ENCODE results near the gene STK32B.
"Not testable (repeated sequence)": the region's sequence is repeated elsewhere in the genome, so short reads cannot be mapped to it uniquely, and the experiment has no call there.

The STK32B gene

DNA sequence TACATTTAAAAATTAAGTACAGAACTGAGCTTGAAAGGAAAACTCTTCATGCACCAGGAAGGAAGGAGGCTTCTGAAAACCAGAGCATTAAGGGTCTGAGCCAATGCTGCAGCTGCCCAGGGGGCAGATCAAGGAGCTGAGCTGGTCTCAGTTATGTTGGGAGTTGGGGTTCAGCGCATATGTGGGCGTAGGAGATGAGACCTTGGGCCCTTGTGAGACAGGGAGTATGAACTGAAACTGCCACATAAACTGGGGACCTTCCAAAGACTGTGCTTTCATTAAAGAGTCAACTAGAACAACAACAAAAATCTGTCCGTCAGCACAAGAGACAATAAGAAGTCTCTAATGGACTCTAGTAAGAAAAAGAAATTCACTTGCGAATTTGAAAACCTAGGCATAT, 226.9 kb downstream of the STK32B start:
- no peak for DNase-seq

DNA sequence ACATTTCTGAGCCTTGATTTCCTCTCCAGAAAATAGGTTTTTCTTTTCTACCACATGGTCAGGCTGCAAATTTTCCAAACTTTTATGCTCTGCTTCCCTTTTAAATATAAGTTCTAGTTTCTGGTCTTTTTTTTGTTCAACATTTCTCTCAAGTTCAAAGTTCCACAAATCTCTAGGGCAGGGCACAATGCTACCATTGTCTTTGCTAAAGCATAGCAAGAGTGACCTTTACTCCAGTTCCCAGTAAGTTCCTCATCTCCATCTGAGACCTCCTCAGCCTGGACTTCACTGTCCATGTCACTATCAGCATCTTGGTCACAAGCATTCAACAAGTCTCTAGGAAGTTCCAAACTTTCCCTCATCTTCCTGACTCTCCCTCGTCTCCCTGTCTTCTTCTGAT, 228.8 kb downstream of the STK32B start:
- DNase-seq = not testable (repeated sequence)

DNA sequence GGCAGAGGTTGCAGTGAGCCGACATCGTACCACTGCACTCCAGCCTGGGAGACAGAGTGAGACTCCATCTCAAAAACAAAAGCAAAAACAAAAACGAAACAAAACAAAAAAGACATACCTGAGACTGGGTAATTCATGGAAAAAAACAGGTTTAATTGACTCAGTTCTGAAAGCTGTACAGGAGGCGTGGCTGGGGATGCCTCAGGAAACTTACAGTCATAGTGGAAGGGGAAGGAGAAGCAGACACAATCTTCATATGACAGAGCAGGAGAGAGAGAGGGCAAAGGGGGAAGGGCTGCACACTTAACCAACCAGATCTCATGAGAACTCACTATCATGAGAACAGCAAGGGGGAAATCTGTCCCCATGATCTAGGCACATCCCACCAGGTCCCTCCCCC, 229.5 kb downstream of the STK32B start:
- no peak for DNase-seq

DNA sequence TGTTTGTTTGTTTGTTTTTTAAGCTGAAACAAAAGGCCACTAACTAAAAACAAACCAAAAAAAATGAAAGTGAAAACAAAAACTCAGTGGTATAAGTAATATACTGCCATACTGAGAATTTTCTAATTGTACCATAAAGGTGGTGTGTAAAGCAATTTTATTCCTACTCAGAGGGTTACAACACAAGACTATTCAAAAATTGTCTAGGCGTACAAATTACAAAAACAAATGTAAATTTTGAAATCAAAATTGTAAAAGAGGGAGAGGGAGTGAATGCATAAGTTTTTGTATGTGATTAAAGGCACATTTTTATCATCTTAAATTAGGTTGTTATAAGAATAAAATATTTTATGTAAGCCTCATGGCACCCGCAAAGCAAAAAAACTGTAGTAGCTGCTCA, 232.6 kb downstream of the STK32B start:
- no peak for DNase-seq

DNA sequence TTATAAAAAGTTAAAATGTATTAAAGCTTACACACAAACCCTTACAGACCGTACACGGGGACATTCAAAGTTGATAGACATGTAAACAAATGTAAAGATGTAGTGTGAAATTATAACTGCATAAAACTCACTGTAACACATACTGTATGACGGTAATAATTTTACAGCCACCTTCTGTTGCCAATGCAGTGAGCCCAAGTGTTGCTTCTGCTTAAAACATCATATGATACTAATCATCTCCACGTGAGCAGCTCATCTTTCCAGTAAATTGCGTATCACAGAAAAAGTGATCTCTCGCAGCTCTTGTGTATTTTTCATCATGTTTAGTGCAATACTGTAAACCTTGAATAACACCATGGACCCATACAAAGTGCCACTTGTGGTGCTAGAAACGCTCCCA, 233.2 kb downstream of the STK32B start:
- DNase-seq = no peak

DNA sequence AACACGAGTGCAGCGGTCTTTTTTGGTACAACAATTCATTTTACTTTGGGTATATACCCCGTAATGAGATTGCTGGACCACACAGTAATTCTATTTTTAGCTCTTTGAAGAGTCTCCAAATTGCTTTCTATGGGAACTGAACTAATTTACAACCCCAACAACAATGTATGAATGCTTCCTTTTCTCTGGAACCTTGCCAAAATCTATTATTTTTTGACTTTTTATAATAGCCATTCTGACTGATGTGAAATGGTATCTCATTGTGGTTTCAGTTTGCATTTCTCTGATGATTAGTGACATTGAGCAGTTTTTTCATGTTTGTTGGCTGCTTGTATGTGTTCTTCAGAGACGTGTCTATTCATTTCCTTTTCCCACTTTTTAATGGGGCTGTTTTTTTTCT, 240.8 kb downstream of the STK32B start:
- no peak for DNase-seq

DNA sequence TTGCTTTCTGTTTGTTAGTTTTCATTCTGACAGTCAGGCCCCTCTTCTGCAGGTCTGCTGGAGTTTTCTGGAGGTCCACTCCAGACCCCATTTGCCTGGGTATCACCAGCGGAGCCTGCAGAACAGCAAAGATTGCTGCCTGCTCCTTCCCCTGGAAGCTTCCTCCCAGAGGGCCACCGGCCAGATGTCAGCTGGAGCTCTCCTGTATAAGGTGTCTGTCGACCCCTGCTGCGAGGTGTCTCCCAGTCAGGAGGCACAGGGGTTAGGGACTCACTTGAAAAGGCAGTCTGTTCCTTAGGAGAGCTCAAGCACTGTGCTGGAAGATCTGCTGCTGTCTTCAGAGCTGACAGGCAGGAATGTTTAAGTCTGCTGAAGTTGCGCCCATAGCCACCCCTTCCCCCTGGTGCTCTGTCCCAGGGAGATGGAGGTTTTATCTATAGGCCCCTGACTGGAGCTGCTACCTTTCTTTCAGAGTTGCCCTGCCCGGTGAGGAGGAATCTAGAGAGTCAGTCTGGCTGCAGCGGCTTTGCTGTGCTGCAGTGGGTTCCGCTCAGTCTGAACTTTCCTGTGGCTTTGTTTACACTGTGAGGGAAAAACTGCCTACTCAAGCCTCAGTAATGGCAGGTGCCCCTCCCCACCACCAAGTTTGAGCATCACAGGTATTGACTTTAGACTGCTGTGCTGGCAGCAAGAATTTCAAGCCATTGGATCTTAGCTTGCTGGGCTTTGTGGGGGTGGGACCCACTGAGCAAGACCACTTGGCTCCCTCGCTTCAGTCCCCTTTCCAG, 246.9 kb downstream of the STK32B start:
- not testable (repeated sequence) for DNase-seq

DNA sequence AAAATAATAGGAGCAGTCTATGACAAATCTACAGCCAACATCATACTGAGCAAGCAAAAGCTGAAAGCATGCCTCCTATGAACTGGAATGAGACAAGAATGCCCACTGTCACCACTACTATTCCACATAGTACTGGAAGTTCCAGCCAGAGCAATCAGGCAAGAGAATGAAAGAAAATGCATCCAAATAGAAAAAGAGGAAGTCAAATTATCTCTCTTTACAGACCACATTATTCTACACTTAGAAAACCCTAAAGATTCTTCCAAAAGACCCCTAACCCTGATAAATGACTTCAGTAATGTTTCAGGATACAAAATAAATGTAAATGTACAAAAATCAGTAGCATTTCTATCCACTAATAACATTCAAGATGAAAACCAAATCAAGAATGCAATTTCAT, 249.0 kb downstream of the STK32B start:
- DNase-seq = no peak

DNA sequence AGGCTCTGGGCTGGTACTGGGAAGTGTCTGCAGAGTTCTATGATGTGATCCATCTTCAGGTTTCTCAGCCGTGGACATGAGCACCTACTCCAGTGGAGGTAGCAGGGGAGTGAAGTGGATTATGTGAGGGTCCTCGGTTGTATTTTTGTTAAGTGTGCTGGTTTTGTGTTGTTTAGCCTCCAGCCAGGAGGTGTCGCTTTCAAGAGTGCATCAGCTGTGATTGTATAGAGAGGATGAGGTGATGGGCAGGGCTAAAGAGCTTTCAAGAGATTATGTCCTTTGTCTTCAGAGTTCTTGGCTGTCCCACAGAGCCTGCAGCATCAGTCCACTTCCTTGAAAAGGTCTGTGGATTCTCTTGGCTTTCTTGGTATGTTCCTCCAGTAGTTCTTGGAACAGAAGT, 256.6 kb downstream of the STK32B start:
- no peak for DNase-seq

DNA sequence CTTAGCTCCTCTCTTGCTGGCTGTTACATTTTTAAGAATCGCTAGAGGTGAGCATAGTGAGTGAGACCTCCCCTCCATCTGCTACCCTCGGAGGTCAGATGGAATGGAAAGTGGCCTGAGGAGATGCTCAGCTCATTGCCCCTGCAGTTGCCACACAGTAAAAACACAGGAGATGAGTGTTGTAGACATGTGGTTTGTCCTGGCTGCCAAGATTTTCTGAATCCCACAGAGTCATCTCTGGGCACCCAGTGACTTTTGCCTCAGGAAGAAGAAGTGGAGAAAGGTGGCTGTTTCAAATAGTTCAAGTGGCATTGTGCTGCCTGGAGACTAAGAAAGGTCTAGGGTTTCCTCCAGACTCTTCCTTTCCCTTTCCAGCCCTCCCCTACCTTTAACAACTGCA, 271.0 kb downstream of the STK32B start:
- DNase-seq = no peak

DNA sequence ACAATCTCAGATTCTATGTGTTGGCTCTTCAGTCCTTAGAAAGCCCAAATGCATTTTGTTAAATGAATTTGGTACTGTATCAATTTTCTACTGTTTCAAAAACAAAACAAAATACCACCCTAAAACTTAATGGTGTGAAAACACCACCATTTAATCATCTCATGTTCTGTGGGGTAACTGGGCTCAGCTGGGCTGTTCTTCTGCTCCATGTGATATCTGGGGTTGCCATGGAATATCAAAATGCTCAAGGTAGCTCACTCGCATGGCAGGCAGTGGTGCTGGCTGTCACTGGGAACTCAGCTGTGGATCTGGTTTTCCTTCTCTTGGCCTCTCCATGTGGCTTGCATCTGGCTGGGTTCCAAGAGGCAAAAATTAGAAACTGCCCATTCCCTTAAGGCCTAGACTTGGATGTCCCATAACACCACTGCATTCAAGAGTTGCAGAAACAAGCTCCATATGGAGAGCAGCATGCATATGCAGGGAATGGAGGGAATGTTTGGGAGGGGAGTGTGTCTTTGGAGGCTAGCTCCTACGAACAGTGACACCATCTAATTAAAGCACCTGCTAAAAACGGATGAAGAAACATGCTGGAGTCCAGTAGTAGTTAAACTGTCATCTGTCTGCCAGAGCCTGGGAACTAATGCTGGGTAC, 279.2 kb downstream of the STK32B start:
- DNase-seq = no peak

DNA sequence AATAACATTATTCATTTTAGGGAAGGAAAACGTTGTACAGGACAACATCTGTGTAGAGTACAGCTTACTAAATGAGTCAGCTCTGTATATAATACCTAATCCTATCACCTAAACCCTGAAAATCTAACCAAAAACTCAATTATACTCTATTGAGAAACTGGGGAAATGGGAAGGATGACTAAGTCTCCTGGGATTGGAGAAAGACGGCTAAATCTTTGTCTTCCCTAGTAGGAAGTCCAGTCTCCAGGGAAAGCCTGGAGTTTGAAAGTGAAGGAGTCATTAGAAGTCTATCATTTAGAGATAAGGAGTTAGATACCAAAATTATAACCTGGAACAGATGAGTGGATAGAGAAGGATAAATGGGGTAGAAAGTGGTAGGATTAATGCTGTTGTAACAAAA, 286.5 kb downstream of the STK32B start:
- DNase-seq = no peak

DNA sequence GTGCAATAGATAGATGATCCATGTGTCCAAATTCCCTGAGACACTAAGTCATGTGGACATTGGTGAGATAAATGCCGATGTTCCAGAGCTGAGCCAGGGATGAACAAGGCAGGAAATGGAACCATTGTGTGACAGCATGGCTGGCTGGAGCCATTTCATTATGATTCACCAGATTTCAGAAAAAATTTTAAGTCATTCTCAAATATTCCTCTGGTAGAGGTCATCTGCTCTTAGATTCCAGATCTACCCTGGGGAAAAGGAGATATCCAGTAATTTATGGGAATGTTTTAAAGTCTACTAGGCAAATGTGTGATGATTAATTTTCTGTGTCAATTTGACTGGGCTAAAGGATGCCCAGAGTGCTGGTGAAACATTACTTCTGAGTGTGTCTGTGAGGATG, 287.3 kb downstream of the STK32B start:
- DNase-seq = no peak

DNA sequence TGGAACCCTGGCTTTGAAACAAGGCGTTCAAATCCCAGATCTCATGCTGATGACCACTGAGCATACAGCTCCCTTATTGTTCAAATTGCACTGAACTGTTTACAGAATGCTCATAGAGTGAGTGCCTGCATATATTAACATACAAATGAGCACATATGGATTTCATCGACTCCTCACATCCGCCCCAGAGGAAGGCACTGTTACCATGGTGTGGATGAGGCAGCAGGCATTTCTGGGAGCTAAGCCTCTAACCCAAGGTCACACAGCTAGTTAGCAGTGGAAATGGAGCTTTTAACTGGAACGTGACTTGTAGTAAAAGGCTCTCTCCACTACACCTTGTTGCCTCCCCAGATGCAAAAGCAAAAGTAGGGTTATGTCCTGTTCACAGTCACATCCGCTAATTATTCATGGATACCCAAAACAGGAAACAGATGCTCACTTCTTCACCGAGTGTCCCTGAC, 289.7 kb downstream of the STK32B start:
- no peak for DNase-seq

DNA sequence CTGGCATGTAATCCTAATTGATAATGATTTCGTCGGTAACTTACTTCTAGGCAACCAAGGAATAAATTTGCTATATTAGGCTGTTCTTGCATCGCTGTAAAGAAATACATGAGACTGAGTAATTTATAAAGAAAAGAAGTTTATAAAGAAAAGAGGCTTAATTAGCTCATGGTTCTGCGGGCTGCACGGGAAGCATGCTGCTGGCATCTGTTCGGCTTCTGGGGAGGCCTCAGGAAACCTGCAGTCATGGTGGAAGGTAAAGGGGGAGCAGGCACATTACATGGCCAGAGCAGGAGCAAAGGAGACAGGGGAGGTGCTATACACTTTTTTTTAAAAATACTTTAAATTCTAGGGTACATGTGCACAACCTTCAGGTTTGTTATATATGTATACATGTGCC, 290.2 kb downstream of the STK32B start:
- no peak for DNase-seq

DNA sequence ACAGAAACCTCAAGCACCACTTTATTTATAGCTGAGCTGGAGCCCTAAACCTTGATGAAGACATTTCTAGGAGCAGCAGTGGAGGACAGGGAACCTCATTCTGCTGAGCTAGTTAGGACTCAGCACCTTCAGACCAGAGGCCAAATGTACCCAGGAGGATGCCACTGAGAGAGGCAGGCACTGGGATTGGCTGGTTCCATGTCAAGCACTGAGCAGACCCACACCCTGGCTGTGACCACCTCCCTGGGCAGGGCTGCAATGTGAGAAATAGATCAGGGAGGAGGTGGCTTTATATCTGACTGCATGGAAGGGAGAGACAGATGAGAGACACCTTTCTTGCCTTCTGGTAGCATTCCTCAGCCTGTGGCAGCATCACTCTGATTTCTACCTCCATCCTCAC, 304.6 kb downstream of the STK32B start:
- no peak for DNase-seq

DNA sequence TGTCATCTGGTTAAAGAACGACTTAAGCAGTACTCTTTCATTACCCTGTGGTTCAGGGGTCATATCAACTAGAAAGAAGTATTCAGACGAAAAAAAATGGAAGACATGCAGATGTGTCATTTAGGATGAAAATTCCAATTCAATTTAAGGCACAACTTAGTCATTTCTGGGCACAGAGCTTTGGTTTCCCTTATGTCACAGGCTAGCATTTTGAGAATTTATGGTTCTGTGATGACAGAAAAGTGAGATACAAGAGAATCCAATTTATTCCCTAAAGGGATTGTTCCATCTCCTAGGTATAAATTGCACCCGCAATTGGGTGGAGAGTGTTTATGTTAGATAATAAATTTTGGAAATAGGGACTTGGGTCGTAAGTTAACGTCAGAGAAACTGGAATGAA, 306.6 kb downstream of the STK32B start:
- DNase-seq = no peak

DNA sequence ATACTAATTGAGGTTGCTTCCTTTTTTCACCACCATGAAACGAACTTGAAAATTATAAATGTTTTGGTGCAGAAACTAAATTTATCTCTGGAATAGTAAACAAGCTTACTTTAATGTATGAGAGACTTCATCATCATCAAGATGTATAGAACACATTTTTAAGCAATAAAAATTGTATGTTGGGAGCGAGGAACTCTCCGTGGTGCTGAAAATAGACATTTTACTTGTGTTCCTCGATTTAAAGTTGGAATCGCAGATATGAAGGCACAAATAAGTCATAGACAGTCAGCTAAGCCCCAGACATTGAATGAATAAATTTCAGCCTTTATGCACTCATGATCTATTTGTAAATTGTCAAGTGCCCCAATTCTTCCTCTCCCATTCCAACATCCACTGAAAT, 310.7 kb downstream of the STK32B start:
- DNase-seq = no peak

DNA sequence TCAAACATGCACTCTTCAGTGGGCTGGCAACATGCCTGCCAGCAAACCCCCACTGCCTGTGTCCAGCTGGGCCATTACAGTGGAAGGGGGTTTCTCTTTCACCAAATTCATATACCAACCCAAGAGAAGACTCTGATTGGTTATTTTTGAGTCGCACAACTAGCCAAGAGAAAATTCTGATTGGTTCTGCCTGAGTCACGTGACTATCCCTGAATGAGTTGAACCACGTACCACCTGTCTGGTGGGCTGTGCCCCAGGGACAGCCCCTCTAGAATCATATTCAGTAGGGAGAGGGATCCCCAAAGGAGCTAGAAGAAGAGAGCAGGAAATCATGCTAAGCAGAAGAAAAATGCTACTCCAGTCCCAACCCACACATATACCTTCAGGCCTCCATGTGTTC, 313.1 kb downstream of the STK32B start:
- no peak for DNase-seq

DNA sequence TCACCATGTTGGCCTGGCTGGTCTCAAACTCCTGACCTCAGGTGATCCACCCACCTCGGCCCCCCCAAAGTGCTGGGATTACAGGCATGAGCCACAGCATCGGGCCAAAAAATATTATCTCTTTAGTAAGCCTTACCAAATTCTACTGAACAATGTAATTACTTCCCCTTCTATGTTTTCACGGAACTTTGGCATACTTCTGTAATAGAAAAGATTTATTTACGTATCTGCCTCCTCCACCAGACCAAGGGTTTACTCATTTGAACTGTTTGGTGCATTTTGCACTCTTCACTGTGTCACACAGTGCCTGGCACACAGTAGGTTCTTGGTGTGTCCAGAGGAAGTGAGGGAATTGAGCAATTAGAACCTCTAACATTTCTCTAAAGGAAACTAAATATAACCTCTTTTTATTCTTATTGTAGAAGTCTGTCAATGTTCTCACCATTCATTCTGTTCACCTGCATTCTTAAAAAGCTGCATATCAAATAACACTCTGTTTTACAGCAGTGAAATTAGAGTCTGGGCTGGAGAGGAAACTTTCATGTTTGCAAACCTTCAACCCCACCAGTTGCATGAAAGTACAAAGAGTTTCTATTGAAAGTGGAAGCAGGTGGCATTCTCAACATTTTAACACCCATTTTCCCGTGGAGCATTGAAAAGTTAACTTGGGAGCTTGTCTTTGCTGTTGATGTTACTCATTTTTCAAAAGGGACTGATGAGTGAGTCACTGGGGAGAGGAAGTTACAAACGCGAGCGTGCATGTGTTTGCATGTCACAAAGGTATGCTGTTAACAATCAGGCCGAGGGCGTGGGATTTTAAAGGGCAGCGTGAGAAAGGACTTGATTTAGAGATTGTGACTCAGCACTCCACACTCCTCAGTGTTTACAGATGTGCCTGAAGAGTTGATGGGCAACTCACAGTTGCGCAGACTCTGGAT, 314.1 kb downstream of the STK32B start:
- no peak for DNase-seq

DNA sequence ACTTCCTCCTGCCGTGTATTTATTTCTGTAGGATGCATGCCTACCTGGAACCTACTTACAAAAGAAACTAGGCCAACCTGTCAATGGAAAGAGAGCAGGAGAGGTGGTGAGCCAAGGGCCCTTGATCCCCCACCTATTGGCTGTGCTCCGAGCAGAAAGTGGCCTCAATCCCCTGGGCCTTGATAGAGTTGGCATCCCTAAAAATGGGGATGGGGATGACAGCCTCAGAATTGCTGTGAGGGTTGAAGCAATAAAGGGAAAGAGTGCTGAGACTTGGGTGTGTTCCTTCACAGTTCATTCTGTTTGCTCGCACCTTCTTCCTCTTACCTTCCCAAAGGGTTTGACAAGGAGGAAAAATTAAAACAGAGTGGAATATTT, 314.7 kb downstream of the STK32B start:
- no peak for DNase-seq

DNA sequence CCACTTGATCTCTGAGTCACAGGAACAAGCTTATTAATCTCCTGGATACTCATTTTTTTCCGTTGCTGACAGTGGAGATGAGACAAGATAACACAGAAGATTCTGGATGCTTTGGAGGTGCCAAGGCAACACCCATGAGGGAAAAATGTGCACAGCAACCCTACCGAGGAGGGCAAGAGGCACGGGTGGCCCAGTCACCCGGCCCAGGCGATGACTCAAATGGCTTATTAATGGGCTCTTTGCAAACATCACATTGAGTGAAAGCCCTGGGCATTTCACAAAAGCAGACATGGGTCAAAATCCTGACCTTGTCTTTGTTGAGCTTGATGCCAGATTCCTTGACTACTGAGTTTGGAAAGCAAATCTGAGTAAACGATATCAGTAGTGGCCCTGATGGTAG, 315.1 kb downstream of the STK32B start:
- no peak for DNase-seq

DNA sequence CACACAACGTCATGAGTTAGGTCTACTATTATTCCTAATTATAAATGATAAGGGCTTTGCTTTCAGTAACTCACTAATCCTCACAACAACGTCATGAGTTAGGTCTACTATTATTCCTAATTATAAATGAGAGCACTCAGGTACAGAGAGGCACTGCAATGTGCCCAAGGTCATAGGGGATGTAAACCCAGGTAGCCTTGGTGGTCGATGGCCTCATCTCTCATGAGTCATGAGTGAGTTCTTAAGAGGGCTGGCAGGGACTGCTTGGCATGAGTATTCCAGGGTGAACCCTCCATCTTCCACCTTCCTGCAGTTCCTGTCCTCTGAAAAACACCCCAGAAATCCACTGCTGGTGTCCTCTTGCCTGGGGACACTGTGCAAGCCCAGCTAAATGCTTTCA, 317.1 kb downstream of the STK32B start:
- no peak for DNase-seq

DNA sequence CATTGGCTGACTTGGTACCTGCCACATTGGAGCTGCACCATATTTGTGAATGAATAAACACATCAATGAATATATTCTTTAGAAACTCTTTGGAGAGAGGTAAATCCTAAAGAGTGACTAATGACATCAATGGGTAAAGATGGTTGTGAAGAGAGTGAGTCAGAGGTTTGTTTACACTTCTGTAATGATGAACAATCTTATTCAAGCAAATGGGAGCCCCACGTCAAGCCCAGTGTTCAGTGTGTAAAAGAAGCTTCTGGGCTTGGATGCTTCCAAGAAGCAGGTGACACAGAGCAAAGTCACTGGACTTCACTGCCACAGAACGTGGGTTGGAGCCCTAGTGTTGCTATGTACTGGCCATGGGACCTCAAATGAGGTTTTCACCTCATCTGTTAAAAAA, 319.0 kb downstream of the STK32B start:
- no peak for DNase-seq

All from activated CD4-positive, alpha-beta T cell treated with anti-CD3 and anti-CD28 coated beads for 1 hour (primary cell).